Head of caudate nucleus (tissue), 42 donors: ENCODE data around the gene PACSIN1.

ENCODE experiments used
- DNase-seq, 42 donors: peaks; one replicate each; pipeline versions ENCODE4 v3.0.0 to v3.0.0-alpha.2; 2020 to 2021; ENCODE audit warnings: mixed read lengths in 7 of 42
- intact Hi-C: fragments of 100-400 bp; cut with DNase I; formaldehyde crosslinking; loops from one replicate; pipeline ENCODE4 v1.15.0; 2022

PACSIN1 gene

DNA sequence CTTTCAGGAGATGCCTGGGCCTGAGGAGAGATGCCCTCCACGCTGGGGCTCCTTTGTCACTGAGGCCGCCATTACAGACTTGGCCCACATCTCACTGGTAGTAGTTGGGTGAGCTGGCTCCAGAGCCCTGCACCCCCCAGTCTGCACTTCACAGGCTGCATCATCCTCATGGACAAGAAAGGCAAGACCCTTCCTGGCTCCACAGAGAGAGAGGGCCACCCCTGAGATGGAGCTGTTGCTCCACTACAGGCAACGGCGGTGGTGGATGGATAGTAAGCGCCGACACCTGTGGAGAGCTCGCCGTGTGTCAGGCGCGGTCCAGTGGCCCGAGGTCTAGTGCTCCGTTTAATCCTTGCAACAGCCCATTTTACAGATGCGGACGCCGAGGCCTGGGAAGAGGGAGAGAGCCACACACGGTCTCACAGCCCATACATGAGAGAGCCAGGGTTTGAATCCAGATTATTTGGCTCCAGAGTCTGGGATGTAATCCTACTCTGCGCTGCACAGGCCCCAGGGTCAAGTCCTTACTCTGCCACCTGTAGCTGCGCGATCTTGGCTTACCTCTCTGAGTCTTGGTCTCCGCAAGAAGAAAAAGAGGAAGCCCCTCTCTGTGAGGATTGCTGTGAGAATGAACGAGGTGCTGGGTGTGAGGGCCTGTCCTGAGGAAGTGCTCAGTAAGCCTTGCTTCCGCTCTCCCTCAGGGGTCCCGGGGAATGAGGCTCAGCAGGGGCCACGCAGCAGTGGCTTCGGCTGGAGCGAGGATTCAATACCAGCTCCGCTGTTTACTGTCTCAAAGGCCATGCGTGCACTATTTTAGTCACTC, 55.8 kb downstream of the PACSIN1 start:
- intact Hi-C loops = no loop called here
- DNase-seq = no peak

DNA sequence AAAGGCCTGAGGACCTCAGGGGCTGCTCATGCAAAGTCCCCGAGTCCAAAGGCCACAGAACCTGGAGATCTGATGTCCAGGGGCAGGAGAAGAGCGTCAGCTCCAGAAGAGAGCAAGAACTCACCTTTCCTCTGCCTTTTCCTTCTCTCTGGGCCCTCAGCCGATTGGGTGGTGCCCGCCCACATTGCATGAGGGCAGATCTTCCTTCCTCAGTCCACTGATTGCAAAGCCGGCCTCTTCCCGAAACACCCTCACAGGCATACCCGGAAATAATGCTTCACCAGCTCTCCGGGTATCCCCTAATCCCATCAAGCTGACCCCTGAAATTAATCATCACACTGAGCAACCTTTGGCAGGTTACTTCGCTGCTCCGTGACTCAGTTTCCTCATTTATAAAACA, 56.9 kb downstream of the PACSIN1 start:
- DNase-seq = no peak
- intact Hi-C loops = no loop called here

DNA sequence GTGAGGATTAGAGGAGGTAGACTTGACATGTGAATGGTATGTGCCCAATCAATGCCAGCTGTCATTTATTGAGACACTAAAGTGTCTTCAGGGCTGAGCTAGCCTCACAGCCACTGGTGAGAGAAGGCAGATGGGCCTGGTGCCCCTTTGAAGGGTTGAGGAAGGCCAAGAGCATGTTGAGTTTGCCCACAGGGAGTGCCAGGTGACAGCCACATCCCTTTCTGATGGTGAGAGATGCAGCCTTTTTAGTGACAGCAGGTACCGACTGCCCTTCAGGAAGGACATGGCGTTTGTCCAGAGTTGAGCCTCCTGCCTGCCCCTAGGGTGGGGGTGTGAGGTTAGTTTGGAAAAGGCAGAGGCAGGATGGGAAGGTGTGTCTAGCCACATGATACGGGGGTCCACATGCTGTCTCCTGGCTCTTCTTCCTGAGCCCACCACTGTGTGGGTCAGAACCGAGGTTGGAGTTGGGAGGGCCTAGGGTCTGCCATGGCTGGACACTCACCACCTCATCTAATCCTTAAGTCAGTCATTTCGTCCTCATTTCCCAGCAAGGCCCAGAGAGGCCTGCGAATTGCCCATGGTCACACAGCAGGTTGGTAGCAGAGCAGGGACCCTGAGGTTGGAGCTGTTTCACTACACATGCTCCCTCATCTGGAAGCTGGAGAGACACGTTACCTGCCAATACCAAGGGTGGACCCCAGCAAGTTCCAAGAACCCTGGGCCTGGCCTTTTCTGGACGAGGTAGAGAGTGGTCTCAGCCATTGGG, 57.7 kb downstream of the PACSIN1 start:
- intact Hi-C loops = no loop called here
- no peak for DNase-seq

DNA sequence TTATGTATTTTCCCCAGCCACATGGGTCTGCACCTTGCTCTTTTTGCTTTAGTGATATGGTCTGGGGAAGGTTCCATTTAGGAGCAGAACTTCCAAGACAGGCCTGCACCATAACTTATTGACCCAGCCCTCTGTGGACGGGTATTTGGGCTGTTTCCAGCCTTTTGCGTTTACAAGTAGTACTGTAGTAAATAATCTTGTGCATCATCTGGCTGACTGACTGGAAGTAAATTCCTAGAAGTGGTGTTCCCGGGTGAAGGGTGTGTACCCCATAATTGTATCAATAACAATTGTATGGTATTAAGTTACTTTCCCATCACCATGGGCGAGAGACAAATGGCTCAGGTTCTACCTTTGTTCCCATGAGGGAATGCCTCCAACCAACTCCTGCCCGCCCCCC, 58.6 kb downstream of the PACSIN1 start:
- intact Hi-C loops = no loop called here
- peak in 1 of 42 donors; percentile 10 for DNase-seq

DNA sequence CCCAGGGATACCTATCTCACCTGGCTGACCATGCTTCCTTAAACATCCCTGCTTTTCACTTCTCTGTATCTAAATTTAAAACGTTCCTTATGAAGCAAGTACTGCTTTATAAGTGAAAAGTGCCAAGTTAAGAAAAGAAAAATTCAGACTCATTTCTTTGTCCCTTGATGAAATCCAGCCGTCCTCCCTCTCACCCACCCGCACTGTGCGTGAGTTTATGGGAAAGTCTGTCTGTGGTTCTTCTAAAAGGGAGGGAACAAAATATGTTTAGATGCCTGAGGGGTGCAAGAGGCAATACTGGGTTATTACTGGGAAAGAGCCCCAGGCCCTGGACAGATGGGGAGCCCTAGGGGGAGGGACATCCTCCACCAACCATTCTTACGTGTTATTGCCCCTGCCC, 59.1 kb downstream of the PACSIN1 start:
- intact Hi-C loops = no loop called here
- DNase-seq = no peak

DNA sequence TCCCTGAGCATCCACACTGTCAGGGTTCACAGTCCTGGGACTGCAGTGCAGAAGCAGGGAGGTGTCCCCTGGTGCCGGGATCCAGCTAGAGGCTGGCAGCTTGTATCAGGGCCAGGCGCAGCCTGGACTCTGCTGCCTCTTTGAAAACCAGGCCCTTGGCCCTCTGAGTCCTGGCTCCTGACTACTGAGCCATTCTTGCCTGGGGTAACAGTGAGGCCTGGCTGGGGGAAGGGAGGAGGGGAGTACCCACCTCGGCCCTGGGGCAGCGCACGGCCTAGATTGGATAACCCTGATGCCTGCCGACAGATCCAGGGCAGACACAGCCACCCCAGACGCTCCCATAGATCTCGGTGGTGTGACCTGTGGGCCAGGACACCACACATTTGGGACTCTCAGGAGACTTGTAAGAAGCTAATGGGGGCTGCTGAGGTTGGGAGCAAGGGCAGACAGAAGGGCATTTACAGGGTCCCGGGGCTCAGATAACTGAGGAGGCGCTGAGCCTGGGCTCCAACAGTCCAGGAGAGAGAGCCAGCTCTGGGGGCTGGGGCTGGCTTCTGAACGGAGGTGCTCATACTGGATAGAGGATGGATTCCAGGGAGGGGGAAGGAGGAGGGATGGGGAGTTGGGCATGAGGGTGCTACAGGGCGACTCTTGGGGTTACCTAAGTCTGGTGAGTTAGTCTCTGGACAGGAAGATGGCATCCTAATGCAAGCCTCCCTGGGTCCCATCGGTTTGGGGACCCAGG, 59.7 kb downstream of the PACSIN1 start:
- no peak for DNase-seq
- intact Hi-C loops = no loop called here

DNA sequence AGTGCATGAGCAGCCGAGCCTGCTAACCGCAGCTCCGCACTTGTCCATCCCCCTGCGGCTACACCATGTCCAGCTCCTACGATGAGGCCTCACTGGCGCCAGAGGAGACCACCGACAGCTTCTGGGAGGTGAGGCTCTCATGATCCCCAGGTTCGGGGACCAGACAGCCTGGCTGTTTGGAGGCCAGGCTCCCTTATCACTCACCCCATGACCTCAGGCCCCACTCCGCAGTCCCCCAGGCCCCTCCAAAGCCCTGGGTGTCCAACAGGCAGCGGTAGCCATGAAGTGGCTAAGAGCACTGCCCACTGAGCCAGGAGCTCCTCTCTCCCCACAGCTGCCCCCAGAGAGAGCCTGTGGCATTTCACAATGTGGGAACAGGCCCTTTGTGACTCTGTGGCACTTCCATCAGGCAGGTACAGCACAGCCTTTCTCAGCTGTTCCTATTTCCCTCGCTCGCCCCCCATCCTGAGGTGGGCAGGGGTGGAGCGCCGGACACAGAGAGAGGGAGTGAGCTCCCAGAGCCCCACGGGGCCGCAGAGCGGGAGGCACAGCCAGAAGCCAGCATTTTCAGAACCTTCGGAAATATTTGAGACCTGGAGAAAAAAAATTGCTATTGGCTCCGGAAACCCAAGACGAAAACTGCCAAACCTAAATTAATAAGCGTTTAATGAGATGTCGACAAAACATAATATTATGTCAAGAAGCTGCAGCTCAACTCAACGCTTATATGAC, 60.5 kb downstream of the PACSIN1 start:
- intact Hi-C loops = no loop called here
- no peak for DNase-seq

DNA sequence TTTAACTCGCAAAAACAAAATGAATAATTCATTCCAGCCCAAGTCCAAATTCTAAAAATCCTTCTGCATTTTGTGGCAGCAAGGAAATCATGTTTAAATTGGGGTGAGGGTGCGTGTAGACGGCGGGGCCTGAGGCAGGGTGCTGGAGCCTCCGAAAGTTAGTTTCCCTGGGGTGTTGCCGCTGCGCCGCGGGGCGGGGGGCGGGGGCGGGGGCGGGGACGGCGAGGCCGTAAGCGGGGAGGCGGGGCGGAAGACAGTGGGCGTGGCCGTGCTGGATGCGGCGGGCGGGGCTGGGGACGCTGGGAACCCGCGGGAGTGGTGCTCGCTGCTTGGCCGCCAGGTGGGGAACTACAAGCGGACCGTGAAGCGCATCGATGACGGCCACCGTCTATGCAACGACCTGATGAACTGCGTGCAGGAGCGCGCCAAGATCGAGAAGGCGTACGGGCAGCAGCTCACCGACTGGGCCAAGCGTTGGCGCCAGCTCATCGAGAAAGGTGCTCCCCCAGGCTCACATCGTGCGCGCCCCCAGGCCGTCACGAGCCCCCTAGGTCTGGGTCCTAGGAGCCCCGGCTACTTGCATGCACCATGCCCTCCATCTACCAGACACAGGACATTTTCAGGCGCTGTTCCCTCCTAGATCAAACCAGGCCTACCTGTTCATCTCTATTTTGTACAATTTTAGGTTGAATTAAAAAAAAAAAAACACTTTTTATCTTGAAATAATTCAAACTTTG, 61.3 kb downstream of the PACSIN1 start:
- peak; percentile 81 to 97 (median 94) for DNase-seq
- intact Hi-C loops = no loop called here

DNA sequence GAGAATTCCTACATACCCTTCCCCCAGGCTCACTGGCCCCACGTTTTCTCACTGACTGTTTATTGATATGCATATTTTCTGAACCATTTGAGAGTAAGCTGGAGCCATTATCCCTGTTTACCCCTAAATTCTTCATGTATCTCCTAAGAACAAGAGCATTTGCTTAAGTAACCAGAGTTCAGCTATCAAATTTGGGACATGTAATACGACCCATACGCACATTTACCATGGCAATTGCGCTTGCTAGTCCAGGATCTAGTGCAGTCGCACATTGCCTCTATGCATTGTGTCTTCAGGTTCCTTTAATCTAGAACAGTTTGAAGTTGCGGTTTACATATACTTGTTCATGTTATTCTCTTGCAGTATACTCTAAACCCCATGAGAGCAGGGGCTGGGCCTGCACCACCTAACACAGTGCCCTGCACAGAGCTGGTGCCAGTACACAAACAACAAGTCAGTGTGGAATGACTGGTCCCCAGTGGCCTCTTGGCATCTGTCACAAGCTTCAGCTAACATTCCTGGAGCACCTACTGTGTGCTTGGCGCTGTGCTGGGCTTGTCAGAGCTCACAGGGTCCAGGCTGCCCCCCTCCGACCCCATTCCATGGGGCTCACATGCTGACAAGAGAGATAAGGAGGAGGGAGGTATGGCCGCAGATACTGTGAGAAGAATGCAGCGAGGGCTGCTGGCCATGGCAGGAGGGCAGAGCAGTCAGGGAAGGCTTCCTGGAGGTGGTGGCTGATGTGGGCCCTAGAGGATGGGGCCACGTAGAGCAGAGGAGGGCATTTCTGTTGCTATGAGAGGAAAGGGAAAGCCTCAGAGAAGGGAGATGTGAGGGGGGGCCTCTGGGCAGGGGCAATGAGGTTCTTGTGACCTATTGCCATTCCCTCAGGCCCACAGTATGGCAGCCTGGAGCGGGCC, 62.1 kb downstream of the PACSIN1 start:
- intact Hi-C loops = no loop called here
- no peak for DNase-seq

DNA sequence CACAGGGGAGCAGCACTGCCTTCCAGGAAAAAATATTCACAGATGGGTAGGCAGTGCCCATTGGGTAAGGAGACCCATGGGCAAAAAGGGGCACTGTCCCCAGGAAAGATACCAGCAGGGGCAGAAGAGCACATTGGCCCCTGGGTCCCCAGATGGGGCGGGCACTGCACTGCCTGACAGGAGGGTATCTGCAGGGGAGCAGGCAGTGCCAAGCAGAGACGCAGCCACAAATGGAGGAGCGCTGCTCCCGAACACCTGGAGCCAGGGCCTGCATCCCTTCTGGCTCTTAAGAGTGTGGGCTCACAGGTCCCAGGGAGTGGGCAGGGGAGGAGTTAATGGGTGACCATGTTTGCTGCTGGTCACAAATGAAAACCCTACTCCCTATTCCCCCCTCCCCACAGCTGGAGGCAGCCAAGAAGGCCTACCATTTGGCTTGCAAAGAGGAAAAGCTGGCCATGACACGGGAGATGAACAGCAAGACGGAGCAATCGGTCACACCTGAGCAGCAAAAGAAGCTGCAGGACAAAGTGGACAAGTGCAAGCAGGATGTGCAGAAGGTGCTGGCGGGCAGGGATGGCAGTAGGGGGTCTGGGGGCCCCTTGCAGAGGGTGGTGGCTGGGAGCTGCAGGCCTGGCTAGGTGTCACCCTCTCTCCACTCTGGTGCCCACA, 63.3 kb downstream of the PACSIN1 start:
- intact Hi-C loops = no loop called here
- DNase-seq = no peak

DNA sequence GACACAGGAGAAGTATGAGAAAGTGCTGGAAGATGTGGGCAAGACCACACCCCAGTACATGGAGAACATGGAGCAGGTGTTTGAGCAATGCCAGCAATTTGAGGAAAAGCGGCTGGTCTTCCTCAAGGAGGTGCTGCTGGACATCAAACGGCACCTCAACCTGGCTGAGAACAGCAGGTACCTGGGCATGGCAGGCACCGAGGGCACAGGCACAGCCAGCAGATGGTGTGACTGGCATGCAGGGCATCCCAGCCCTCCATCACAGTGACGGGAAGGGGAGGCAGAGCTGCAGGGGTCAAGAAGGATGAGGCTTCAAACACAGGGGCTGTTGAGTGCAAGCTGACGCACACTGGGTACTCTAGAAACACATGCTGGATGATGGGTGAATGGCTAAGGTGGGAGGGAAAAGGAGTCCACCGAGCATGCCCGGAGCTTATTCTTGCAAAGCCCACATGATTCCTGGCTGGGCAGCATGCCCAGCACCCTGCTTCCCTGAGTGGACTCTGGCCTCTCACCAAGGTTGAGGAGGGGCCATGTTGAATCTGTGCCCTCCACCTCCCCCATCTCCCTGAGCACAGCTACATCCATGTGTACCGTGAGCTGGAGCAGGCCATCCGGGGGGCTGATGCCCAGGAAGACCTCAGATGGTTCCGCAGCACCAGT, 63.9 kb downstream of the PACSIN1 start:
- intact Hi-C loops = no loop called here

DNA sequence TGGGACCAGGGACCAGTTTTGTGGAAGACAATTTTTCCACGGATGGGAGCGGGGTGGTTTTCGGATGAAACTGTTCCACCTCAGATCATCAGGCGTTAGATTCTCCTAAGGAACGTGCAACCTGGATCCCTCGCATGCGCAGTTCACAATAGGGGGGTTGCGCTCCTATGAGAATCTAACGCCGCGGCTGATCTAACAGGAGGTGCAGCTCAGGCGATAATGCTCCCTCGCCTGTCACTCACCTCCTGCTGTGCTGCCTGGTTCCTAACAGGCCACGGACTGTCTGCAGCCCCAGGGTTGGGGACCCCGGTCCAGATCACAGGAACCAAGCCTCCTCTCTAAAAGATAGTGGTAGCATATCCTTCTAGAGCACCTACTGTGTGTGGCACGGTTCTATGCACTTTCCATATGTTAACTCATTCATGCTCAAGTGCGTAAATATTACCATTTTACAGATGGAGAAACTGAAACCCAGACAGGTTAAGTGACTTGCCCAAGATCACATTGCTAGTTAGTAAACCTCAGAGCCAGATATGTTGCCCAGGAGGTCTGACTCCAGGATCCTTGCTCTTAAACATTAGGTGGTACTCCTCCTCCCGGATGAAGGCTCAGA, 65.0 kb downstream of the PACSIN1 start:
- no peak for DNase-seq
- intact Hi-C loops = no loop called here

More for the DNA sequence above, 63.9 kb downstream of the PACSIN1 start:
- DNase-seq = peak in 16 of 42 donors; percentile 13 to 62 (median 48)

DNA sequence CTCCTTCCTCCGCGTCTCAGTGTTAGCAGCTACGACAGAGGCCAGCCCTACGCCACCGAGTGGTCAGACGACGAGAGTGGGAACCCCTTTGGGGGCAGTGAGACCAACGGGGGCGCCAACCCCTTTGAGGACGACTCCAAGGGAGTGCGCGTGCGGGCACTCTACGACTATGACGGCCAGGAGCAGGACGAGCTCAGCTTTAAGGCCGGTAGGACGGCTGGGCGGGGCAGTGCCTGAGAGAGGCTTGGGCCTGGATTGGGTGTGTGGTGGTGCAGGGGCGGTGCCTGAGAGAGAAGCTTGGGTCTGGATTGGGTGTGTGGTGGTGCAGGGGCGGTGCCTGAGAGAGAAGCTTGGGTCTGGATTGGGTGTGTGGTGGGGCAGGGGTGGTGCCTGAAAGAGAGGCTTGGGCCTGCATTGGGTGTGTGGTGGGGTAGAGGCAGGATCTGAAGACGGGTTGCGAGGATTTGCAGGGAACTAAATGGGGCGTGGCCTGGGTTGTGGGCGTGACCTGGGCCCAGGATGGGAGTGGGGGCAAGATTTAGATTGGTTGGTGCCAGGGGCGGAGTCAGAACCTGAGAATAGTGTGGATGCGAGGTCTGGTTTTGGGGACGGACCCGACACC, 65.8 kb downstream of the PACSIN1 start:
- intact Hi-C loops = no loop called here

DNA sequence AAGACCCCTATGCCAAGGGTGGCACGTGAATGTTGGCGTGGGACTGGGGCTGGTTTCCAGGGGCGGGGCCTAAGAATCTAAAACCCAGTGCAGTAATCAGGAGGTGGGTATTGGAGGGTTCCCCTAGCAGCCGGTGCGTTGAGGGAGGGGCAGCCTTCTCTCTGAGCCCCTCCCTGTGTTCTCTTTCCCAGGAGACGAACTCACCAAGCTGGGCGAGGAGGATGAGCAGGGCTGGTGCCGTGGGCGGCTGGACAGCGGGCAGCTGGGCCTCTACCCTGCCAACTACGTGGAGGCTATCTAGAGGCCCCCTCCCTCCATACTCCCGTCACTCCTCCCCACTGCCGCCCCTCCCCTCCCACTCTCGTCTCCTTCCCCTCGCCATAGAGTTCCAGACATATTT, 66.4 kb downstream of the PACSIN1 start:
- DNase-seq = no peak
- intact Hi-C loops = no loop called here

More for the DNA sequence above, 65.8 kb downstream of the PACSIN1 start:
- DNase-seq = peak; percentile 24 to 95 (median 78)

DNA sequence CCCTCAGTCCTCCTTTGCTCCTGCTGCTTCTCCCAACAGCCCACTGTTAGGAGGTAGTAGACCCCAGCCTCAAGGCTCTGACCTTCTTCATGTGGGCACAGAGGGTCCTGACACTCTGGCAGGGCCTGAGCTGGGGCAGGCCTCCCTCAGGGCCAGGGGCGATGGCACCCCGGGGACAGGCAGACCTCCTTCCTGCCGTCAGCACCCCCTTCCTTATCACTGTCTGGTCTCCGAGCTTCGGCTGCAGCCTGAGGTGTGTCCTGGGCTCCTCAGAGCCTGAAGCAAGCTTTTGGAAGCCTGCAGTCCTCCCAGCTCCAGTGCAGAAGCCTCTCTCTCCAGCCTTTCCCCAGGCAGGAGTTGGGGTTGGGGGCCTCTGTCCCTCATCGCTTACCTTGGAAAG, 68.3 kb downstream of the PACSIN1 start:
- intact Hi-C loops = no loop called here

More for the DNA sequence above, 68.3 kb downstream of the PACSIN1 start:
- no peak for DNase-seq
